A673 (cell line): Measurements from ENCODE around the gene ANKS6. TPM values are rescaled to one million over a fixed set of nuclear protein-coding genes. Genes with fewer than 3 reads are reported as not detected.

ENCODE experiments used
- BruUV-seq: library from RNA; stranded (reverse); fragments of 400-500 nt; replicated peaks from 2 replicates; lab custom pipeline; 2021; lab: Mats Ljungman, UMichigan
- CTCF ChIA-PET: fragments of 300-600 bp; sonication (Branson Sonifier 250); formaldehyde crosslinking; loops from one replicate; lab custom pipeline; 2022; ENCODE audit warnings: antibody characterized with exemption; lab: Charles Lee
- POLR2A ChIA-PET: fragments of 300-600 bp; sonication (Branson Sonifier 250); formaldehyde crosslinking; loops from one replicate; lab custom pipeline; 2022; ENCODE audit warnings: antibody characterized with exemption; ENCODE audit not compliant: low non-redundant PET; lab: Charles Lee
- DNase-seq: peaks from one replicate; pipeline ENCODE4 v3.0.0-alpha.2; 2015; ENCODE audit warnings: low spot score
- H3K27ac ChIP-seq: fragments of 200-600 bp; sonication (generic); 2 replicates; pipeline ENCODE4 v1.5.1; 2016; ENCODE audit warnings: mixed run types, low read depth, mild to moderate bottlenecking, mixed read lengths, antibody characterized with exemption, low read length; ENCODE audit not compliant: poor library complexity, severe bottlenecking
- H3K27me3 ChIP-seq: fragments of 200-600 bp; sonication (generic); replicated peaks from 2 replicates; pipeline ENCODE4 v1.6.1; 2017; ENCODE audit warnings: mixed run types, low read depth, mild to moderate bottlenecking, mixed read lengths, antibody characterized with exemption, low read length; ENCODE audit not compliant: insufficient read depth, poor library complexity
- H3K36me3 ChIP-seq: fragments of 200-600 bp; sonication (generic); 2 replicates; pipeline ENCODE4 v1.6.1; 2016; ENCODE audit warnings: mixed run types, mild to moderate bottlenecking, mixed read lengths, antibody characterized with exemption, low read length; ENCODE audit not compliant: insufficient read depth, poor library complexity, severe bottlenecking
- H3K4me1 ChIP-seq: fragments of 200-600 bp; sonication (generic); 2 replicates; pipeline ENCODE4 v1.6.1; 2017; ENCODE audit warnings: mixed run types, mild to moderate bottlenecking, mixed read lengths, antibody characterized with exemption, low read length; ENCODE audit not compliant: insufficient read depth, poor library complexity, severe bottlenecking
- H3K4me3 ChIP-seq: fragments of 200-600 bp; sonication (generic); 2 replicates; pipeline ENCODE4 v1.5.1; 2016; ENCODE audit warnings: low read depth, mixed run types, mild to moderate bottlenecking, mixed read lengths, low read length; ENCODE audit not compliant: poor library complexity, severe bottlenecking
- H3K9me3 ChIP-seq: fragments of 200-600 bp; sonication (generic); 2 replicates; pipeline ENCODE4 v1.6.1; 2016; ENCODE audit warnings: mixed run types, low read depth, mild to moderate bottlenecking, mixed read lengths, antibody characterized with exemption, low read length; ENCODE audit not compliant: poor library complexity, severe bottlenecking
- EZH2 ChIP-seq: fragments of 200-600 bp; sonication (generic); IDR thresholded peaks from 2 replicates; pipeline ENCODE4 v1.6.1; 2017; ENCODE audit warnings: borderline replicate concordance, low read depth, mild to moderate bottlenecking, mixed read lengths, antibody characterized with exemption, low read length; ENCODE audit not compliant: poor library complexity, severe bottlenecking
- intact Hi-C: fragments of 100-400 bp; cut with micrococcal nuclease; formaldehyde crosslinking; loops from one replicate; pipeline ENCODE4 v1.10.0; 2022; ENCODE audit not compliant: unreplicated experiment
- total RNA-seq: library from RNA; stranded (reverse); gene quantifications from 2 replicates; pipeline ENCODE4 v1.2.3, GENCODE V29; 2021
- TF ChIP-seq, protein P1 (sequence below): fragments of 300-800, 200-600 bp; sonication (generic); conservative IDR thresholded peaks from 2 replicates; pipeline ENCODE4 v1.5.1; 2017; ENCODE audit warnings: low read depth, mild to moderate bottlenecking, antibody characterized with exemption, low read length, moderate library complexity, mixed read lengths

ANKS6 gene
- total RNA-seq, 1 experiment from 2014 or later, result 14.4 TPM

- POLR2A ChIA-PET, result interaction anchor here (0.6 kb wide), 1 partner anchor 848 kb away, joined by 3 read pairs; no protein-coding TSS in a partner anchor
- DNase-seq, result no peak
- intact Hi-C loops, result no loop called here
- TF ChIP-seq EZH2, result no peak
- TF ChIP-seq, protein P1, sequence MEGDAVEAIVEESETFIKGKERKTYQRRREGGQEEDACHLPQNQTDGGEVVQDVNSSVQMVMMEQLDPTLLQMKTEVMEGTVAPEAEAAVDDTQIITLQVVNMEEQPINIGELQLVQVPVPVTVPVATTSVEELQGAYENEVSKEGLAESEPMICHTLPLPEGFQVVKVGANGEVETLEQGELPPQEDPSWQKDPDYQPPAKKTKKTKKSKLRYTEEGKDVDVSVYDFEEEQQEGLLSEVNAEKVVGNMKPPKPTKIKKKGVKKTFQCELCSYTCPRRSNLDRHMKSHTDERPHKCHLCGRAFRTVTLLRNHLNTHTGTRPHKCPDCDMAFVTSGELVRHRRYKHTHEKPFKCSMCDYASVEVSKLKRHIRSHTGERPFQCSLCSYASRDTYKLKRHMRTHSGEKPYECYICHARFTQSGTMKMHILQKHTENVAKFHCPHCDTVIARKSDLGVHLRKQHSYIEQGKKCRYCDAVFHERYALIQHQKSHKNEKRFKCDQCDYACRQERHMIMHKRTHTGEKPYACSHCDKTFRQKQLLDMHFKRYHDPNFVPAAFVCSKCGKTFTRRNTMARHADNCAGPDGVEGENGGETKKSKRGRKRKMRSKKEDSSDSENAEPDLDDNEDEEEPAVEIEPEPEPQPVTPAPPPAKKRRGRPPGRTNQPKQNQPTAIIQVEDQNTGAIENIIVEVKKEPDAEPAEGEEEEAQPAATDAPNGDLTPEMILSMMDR, result no peak
- CTCF ChIA-PET, result no interaction called here
- H3K27ac ChIP-seq, result no peak overlapping the region
- no peaks in the 10 kb centered on the region for H3K9me3 ChIP-seq
- no peaks in the 10 kb centered on the region for H3K4me1 ChIP-seq
- BruUV-seq, result no TSS peak
- H3K27me3 ChIP-seq, result peaks cover 21% of the 10 kb centered on the region
- no peak overlapping the region for H3K4me3 ChIP-seq
- no peaks in the 10 kb centered on the region for H3K36me3 ChIP-seq
These were observed 5.2 kb upstream of the ANKS6 start for GRCh38 chr9:98801561-98801960.

- H3K9me3 ChIP-seq, result no peaks in the 10 kb centered on the region
- BruUV-seq, result no TSS peak
- TF ChIP-seq, protein P1, result no peak
- no peak for TF ChIP-seq EZH2
These were observed 1.9 kb upstream of the ANKS6 start for GRCh38 chr9:98798254-98798653.

GRCh38 chr9:98797491-98797890, 1.1 kb upstream of the ANKS6 start:
- no peak for DNase-seq
- no peaks in the 10 kb centered on the region for H3K4me1 ChIP-seq
- POLR2A ChIA-PET, result no interaction called here
- TF ChIP-seq, protein P1, result no peak
- no peak for TF ChIP-seq EZH2
- H3K9me3 ChIP-seq, result no peaks in the 10 kb centered on the region
- no peak overlapping the region for H3K4me3 ChIP-seq
- no peaks in the 10 kb centered on the region for H3K27me3 ChIP-seq
- BruUV-seq, result no TSS peak
- CTCF ChIA-PET, result no interaction called here
- no peak overlapping the region for H3K27ac ChIP-seq
- H3K36me3 ChIP-seq, result no peaks in the 10 kb centered on the region
- intact Hi-C loops, result no loop called here

More at GRCh38 chr9:98798254-98798653, 1.9 kb upstream of the ANKS6 start:
- Histone ChIP-seq H3K27ac (no peak overlapping the region), H3K27me3 (no peaks in the 10 kb centered on the region), H3K4me3 (no peak overlapping the region), H3K4me1 (no peaks in the 10 kb centered on the region), H3K36me3 (no peaks in the 10 kb centered on the region)
- POLR2A ChIA-PET, result no interaction called here
- CTCF ChIA-PET, result interaction anchor here (1.2 kb wide), 1 partner anchor 22 kb away, joined by 4 read pairs; no protein-coding TSS in a partner anchor
- DNase-seq, result no peak
- intact Hi-C loops, result no loop called here
